ENCODE measurements around the gene ARSD.
"Not testable (repeated sequence)": the region's sequence is repeated elsewhere in the genome, so short reads cannot be mapped to it uniquely, and the experiment has no call there.

The ARSD gene

DNA sequence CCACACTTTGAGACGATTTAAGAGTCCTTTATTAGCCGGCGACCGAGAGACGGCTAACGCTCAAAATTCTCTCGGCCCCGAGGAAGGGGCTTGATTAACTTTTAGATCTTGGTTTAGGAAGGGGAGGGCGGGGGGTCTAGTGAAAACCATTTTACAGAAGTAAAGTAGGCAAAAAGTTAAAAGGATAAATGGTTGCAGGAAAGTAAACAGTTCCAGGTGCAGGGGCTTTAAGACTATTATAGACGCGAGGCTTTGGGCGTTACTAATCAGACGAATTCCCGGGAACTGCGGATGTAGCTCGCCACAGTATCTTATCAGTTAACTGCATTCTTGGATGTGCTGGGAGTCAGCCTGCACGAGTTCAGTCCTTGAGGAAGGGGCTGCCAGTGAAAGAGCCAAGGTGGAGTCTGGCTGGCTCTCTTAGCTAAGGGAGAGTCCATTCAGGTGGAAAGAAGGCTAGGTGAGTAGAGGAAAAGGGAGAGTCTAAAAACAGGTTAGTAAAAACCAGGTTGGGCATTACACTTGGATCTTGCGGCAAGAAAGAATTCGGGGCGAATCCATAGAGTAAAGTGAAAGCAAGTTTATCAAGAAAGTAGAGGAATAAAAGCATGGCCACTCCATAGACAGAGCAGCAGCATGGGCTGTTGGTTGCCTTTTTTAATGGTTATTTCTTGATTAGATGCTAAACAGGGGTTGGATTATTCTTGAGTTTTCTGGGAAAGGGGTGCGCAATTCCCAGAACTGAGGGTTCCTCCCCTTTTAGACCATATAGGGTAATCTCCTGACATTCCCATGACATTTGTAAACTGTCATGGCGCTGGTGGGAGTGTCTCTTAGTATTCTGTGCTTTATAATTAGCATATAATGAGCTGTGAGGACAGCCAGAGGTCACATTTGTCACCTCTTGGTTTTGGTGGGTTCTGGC lies 38.3 kb downstream of the ARSD start:
- DNase-seq = not testable (repeated sequence)

DNA sequence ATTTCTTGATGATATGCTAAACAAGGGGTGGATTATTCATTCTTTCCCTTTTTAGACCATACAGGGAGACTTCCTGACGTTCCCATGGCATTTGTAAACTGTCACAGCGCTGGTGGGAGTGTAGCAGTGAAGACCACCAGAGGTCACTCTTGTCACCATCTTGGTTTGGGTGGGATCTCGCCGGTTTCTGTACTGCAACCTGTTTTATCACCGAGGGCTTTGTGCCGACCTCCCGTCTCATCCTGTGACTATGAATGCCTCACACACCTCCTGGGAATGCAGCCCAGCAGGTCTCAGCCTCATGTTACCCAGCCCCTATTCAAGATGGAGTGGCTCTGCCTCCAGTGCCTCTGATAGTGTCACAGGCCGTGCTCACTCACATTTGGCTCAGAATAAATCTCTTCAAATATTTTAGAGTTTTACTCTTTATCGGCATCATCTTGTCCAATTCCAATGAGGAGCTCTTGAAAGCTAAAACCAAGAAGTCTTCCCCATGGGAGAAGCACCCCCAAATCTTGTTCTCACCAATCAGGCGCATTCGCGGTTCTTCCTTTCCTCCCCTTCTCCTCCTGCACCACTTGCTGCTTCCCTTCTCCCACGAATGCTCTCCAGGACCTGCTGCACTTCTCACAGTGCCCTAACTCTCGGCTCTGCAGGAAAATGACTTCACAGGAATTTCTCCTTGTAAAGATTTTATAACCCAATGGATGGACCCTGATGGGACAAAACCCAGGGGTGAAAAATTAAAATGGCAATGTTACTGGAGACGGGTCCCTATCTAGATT lies 39.2 kb downstream of the ARSD start:
- DNase-seq = peak; percentile 4

- no peak for DNase-seq
Measured at GRCh38 chrX:2889045-2889605, 40.0 kb downstream of the ARSD start.

GRCh38 chrX:2888309-2888708 lies 40.8 kb downstream of the ARSD start:
- no peak for DNase-seq

DNA sequence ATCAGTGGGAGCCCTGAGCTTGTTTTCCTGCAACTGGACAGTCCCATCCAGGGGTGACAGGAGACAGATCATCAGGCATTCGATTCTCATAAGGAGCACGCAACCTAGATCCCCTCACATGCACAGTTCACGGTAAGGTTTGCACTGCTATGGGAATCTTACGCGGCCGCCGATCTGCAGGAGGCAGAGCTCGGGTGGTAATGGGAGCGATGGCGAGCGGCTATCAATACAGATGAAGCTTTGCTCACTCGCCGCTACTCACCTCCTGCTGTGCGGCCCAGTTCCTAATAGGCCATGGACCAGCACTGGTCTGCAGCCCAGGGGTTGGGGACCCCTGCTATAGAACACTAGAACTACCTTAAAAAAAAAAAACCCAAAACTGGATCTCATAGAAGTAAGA lies 45.4 kb downstream of the ARSD start:
- DNase-seq = no peak

GRCh38 chrX:2879670-2880069 lies 49.5 kb downstream of the ARSD start:
- no peak for DNase-seq

DNA sequence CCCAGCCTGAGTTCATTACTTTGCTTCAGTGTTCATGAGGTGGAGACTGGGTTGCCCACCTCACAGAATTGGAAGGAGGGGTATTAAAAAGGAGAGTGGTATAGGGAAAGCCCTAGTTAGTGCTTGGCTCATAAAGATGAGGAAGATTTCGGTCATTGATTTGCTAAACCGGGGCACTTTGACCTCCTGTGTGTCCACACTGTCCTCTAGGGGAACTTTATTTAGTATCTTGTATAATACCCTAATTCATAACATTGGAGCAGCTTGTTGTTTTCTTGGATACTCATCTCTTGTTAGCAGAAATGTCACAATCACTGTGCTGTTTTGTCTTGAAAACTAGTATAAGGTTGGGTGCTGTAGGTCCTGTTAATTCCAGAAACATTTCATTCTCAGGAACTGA lies 50.6 kb downstream of the ARSD start:
- no peak for DNase-seq

DNA sequence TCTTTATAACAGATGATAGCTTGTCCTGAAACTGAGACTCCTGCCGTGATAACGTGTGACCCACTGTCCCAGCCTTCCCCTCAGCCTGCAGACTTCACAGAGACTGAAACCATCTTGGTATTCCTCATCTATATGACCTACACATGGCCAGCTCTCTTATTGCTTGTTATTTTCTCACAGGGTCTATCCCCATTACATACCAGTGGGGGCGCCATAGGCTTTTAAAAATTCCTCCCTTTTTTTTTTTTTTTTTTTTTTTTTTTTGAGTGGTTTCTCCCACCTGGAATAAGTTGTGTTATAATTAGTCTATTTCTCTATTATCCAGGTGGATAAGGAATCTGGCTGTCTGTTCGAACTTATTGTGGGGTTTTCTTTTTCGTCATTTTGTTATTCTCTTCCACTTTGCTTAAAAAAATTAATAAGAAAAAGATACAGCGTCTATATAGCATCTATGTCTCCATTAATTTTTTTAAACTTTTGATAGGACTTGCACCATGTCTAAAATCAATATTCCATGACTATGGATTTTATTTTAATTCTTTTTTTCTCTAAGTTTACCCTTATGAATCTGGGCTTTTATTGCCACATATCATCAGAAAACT lies 53.2 kb downstream of the ARSD start:
- no peak for DNase-seq

DNA sequence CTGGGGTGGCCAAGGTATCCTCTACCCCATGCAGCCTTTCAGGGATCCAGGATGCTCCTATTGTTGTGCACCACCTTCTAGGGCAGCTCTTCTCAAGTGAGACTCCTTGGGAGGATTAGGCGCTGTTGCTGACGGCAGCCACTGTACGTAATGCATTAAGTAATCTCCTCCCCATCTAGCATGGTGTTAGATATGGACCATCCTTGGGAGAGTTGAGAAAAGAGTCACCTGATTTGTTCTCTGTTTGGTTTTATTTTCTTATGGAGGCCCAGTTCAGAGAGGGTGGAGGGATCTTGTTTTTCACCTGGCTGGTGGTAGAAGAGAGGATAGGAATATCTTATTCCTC lies 54.0 kb downstream of the ARSD start:
- no peak for DNase-seq

- DNase-seq = no peak
Measured at GRCh38 chrX:2874222-2875135, 54.7 kb downstream of the ARSD start.

- no peak for DNase-seq
Measured at GRCh38 chrX:2872671-2873277, 56.4 kb downstream of the ARSD start.

DNA sequence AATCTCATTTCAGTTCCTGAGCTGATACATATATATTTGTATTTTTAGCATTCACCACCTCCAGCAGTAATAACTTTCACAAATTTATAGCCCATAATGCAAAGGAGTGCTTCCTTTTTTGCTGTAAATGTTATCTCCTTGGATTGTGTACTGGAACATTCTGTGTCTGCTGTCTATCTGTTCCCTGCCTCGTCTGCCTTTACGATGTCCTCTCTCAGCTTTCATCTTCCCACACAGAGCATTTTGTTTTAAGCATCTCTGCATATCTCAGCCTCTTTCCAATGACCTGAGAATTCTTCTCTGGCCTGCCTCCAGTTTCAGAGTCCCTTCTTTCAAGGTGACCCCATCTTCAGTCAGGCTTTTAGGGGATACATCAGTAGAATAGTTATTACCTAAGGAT lies 57.3 kb downstream of the ARSD start:
- DNase-seq = no peak

DNA sequence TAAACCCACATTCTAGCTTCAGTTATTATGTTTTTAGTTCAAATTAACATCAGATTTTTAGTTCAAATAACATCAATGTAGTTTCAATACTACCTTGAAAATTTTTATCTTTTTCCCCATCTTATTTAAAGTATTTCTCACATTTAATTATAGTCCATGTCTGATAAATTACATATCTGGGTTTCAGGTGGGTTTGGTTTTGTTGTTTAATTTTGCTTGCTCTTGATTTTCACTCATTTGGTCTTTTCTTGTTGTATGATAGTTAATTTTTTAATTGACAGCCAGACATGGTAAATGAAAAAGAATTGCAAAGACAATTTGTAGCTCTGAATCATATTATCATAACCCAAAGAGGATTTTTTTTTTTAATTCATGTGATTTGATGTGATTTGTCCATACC lies 58.5 kb downstream of the ARSD start:
- no peak for DNase-seq

DNA sequence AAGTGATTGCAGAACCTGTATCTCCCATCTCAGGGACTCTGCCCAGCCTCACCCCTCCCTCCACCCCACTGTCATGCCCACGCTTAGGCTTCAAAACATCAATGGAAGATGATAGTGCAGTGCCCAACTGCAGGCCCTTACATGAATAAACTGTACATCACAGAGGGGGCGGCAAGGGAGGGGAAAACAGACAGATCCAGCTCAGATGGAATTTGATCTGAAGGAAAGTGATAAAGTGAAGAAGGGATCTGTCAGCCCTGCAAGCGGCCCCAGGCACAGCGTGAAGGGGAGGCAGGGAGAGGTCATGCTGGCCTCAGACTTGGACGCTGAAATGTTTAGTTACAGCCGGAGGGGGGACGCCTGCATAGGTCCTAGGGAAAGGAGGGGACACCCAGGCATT lies 61.9 kb downstream of the ARSD start:
- no peak for DNase-seq

GRCh38 chrX:2863646-2864045 lies 65.5 kb downstream of the ARSD start:
- DNase-seq = no peak

DNA sequence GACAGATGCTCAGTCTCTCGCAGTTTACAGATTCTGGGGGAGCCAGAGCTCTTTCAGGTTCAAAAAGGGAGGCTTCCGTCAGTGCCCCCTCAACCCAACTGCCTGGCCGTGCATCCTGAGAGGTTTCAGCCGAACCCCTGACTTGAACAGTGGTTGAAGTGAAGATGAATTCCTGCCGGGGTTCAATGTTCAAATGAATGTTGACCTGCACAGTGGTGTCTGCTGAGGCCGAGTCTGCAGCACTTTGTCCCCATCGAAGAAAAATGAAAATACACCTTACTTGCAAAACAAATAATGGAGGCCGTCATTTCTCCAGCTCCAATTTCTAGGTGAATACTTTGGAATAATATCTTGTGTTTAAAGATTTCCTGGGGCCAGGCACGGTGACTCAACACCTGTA lies 66.7 kb downstream of the ARSD start:
- DNase-seq = no peak

GRCh38 chrX:2859197-2859797 lies 69.8 kb downstream of the ARSD start:
- DNase-seq = no peak

GRCh38 chrX:2857566-2857965 lies 71.6 kb downstream of the ARSD start:
- no peak for DNase-seq

GRCh38 chrX:2855761-2856160 lies 73.4 kb downstream of the ARSD start:
- DNase-seq = no peak

DNA sequence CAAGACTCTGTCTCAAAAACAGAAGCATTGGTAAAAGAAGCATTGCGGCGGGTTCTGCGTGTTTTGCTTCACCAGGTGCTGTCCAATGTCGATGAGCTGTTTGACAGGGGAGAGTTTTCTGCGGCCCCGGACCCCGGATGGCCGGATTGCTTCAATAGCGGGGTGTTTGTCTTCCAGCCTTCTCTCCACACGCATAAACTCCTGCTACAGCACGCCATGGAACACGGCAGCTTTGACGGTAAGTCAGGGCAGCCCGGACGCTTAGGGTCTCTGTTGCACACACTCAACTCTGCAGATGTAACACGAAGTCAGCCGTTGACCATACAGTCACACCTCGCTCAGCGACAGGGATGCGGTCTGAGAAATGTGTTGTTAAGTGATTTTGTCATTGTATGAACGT lies 74.2 kb downstream of the ARSD start:
- DNase-seq = no peak

All from CD4-positive, alpha-beta T cell treated with Interleukin-21 for 1 hour (primary cell).